ENCODE measurements around the gene ATAT1.
A peak's percentile ranks its signal among the peaks of the same experiment; 100 is the strongest.

The ATAT1 gene

GRCh38 chr6:30613251-30614043 is 13.2 kb upstream of the ATAT1 start:
- DNase-seq, result no peak

- no peak for DNase-seq
Measured at GRCh38 chr6:30614044-30614842, 12.4 kb upstream of the ATAT1 start.

- DNase-seq, result peak; percentile 46 to 71 (median 62)
Measured at GRCh38 chr6:30614843-30615218, 11.8 kb upstream of the ATAT1 start.

- no peak for DNase-seq
Measured at GRCh38 chr6:30615219-30615957, 11.3 kb upstream of the ATAT1 start.

- DNase-seq, result peak in 1 of 4 experiments; percentile 10
Measured at GRCh38 chr6:30615958-30616810, 10.5 kb upstream of the ATAT1 start.

- DNase-seq, result peak; percentile 94 to 97 (median 96)
Measured at GRCh38 chr6:30616811-30617564, 9.7 kb upstream of the ATAT1 start, which contains the start of gene PPP1R10. Gene PPP1R10, minus strand, starts transcription at chr6:30617243. Its CDS starts 7,299 bp downstream, at chr6:30609944.

- peak; percentile 90 to 95 (median 92) for DNase-seq
Measured at GRCh38 chr6:30617565-30618269, 9.0 kb upstream of the ATAT1 start, which contains the start of gene MRPS18B. Gene MRPS18B, plus strand, starts transcription at chr6:30617840. Its CDS starts 26 bp downstream, at chr6:30617866.

- no peak for DNase-seq
Measured at GRCh38 chr6:30618270-30618797, 8.3 kb upstream of the ATAT1 start.

- no peak for DNase-seq
Measured at GRCh38 chr6:30619561-30619960, 7.1 kb upstream of the ATAT1 start.

GRCh38 chr6:30625511-30625910 is 1.2 kb upstream of the ATAT1 start:
- DNase-seq, result no peak

GRCh38 chr6:30635834-30636233 is 9.2 kb downstream of the ATAT1 start:
- DNase-seq, result no peak

- no peak for DNase-seq
Measured at GRCh38 chr6:30640481-30640880, 13.8 kb downstream of the ATAT1 start.

- no peak for DNase-seq
Measured at GRCh38 chr6:30641048-30641447, 14.4 kb downstream of the ATAT1 start.

GRCh38 chr6:30643656-30644055 is 17.0 kb downstream of the ATAT1 start:
- no peak for DNase-seq

- no peak for DNase-seq
Measured at GRCh38 chr6:30644769-30645168, 18.1 kb downstream of the ATAT1 start.

- no peak for DNase-seq
Measured at GRCh38 chr6:30645989-30646388, 19.3 kb downstream of the ATAT1 start.

- DNase-seq, result peak; percentile 78 to 90 (median 83)
Measured at GRCh38 chr6:30646450-30647241, 20.0 kb downstream of the ATAT1 start, which contains the start of gene C6orf136. Gene C6orf136, plus strand, starts transcription at chr6:30647133. Its CDS starts 99 bp downstream, at chr6:30647232.

GRCh38 chr6:30647242-30648116 is 20.8 kb downstream of the ATAT1 start:
- peak; percentile 42 to 73 (median 48) for DNase-seq
